ENCODE measurements around the gene DNAJB11.

- no peak for TF ChIP-seq POLR2A (IDR thresholded peaks at IDR 0.05)
- TF ChIP-seq, protein P1, sequence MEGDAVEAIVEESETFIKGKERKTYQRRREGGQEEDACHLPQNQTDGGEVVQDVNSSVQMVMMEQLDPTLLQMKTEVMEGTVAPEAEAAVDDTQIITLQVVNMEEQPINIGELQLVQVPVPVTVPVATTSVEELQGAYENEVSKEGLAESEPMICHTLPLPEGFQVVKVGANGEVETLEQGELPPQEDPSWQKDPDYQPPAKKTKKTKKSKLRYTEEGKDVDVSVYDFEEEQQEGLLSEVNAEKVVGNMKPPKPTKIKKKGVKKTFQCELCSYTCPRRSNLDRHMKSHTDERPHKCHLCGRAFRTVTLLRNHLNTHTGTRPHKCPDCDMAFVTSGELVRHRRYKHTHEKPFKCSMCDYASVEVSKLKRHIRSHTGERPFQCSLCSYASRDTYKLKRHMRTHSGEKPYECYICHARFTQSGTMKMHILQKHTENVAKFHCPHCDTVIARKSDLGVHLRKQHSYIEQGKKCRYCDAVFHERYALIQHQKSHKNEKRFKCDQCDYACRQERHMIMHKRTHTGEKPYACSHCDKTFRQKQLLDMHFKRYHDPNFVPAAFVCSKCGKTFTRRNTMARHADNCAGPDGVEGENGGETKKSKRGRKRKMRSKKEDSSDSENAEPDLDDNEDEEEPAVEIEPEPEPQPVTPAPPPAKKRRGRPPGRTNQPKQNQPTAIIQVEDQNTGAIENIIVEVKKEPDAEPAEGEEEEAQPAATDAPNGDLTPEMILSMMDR (IDR thresholded peaks at IDR 0.05), result no peak
Measured at GRCh38 chr3:186590580-186591295, 20.2 kb downstream of the DNAJB11 start.

All from body of pancreas (tissue), 4 donors.